Liver (tissue), 3 donors: ENCODE data around the gene BORCS5.

Experiments used
- CTCF ChIP-seq: fragments of 150-350 bp; IDR thresholded peaks from 2 replicates; pipeline ENCODE4 v1.5.1; 2017; ENCODE audit warnings: improper control_type of control experiment, low read depth, low read length; ENCODE audit not compliant: missing input control
- FOXA1 ChIP-seq: IDR thresholded peaks from 2 replicates; pipeline ENCODE4 v1.6.1; 2016; ENCODE audit warnings: antibody characterized with exemption
- GABPA ChIP-seq, 2 donors: IDR thresholded peaks in 1 of 2; conservative IDR thresholded peaks in 1 of 2; 2 replicates each; pipeline ENCODE4 v1.6.1; 2016; ENCODE audit warnings: antibody characterized with exemption in 2 of 2, mild to moderate bottlenecking in 1 of 2, moderate library complexity in 1 of 2
- MAX ChIP-seq: IDR thresholded peaks from 2 replicates; pipeline ENCODE4 v1.6.1; 2016; ENCODE audit warnings: antibody characterized with exemption
- RXRA ChIP-seq, 2 donors: IDR thresholded peaks; 2 replicates each; pipeline ENCODE4 v1.6.1; 2017 to 2018; ENCODE audit warnings: antibody characterized with exemption in 2 of 2, mild to moderate bottlenecking in 1 of 2
- TAF1 ChIP-seq: conservative IDR thresholded peaks from 2 replicates; pipeline ENCODE4 v1.6.1; 2016; ENCODE audit warnings: antibody characterized with exemption, mild to moderate bottlenecking
- donor health status: healthy.
- donor health status: healthy.

- no peak for TF ChIP-seq RXRA (IDR thresholded peaks at IDR 0.05)
- TF ChIP-seq CTCF: no peak
- no peak for TF ChIP-seq FOXA1
- no peak for TF ChIP-seq MAX
- TF ChIP-seq TAF1: no peak
- no peak for TF ChIP-seq GABPA (IDR thresholded peaks at IDR 0.05 in 1 of 2, conservative IDR thresholded peaks at IDR 0.05 in 1 of 2)
Measured at GRCh38 chr12:12326262-12326661, 30.6 kb upstream of the BORCS5 start.
